Effector CD8-positive, alpha-beta T cell (primary cell): Measurements from ENCODE around the gene TRIM17.
"Not testable (repeated sequence)": the region's sequence is repeated elsewhere in the genome, so short reads cannot be mapped to it uniquely, and the experiment has no call there.

ENCODE experiments used
- DNase-seq: peaks from one replicate; lab custom pipeline; 2025; lab: John Stamatoyannopoulos, UW

Gene TRIM17

GRCh38 chr1:228448372-228448771 lies 31.7 kb upstream of the TRIM17 start:
- no peak for DNase-seq

- DNase-seq = no peak
Observed at GRCh38 chr1:228446852-228447251, 30.2 kb upstream of the TRIM17 start.

GRCh38 chr1:228445843-228446650 lies 29.4 kb upstream of the TRIM17 start:
- no peak for DNase-seq

GRCh38 chr1:228445490-228445842 lies 28.8 kb upstream of the TRIM17 start:
- DNase-seq = no peak

GRCh38 chr1:228443395-228443794 lies 26.7 kb upstream of the TRIM17 start:
- no peak for DNase-seq

GRCh38 chr1:228440761-228441500 lies 24.3 kb upstream of the TRIM17 start:
- DNase-seq = no peak

GRCh38 chr1:228438266-228438665 lies 21.6 kb upstream of the TRIM17 start:
- no peak for DNase-seq

GRCh38 chr1:228437424-228437962 lies 20.8 kb upstream of the TRIM17 start:
- DNase-seq = no peak

- DNase-seq = no peak
Observed at GRCh38 chr1:228434689-228435088, 18.0 kb upstream of the TRIM17 start.

- not testable (repeated sequence) for DNase-seq
Observed at GRCh38 chr1:228433337-228434053, 16.8 kb upstream of the TRIM17 start.

GRCh38 chr1:228430243-228430642 lies 13.6 kb upstream of the TRIM17 start:
- no peak for DNase-seq

GRCh38 chr1:228429698-228430097 lies 13.0 kb upstream of the TRIM17 start:
- no peak for DNase-seq

- no peak for DNase-seq
Observed at GRCh38 chr1:228429007-228429406, 12.3 kb upstream of the TRIM17 start.

- no peak for DNase-seq
Observed at GRCh38 chr1:228428412-228428811, 11.8 kb upstream of the TRIM17 start.

- no peak for DNase-seq
Observed at GRCh38 chr1:228426518-228427175, 10.0 kb upstream of the TRIM17 start.

- DNase-seq = no peak
Observed at GRCh38 chr1:228424685-228425660, 8.3 kb upstream of the TRIM17 start.

GRCh38 chr1:228423404-228424053 lies 6.9 kb upstream of the TRIM17 start:
- no peak for DNase-seq

- DNase-seq = no peak
Observed at GRCh38 chr1:228420968-228421826, 4.5 kb upstream of the TRIM17 start.
